ENCODE measurements around the gene SYTL4.
A peak's percentile ranks its signal among the peaks of the same experiment; 100 is the strongest.

SYTL4 gene

GRCh38 chrX:100647095-100647494 lies 84.8 kb downstream of the SYTL4 start:
- DNase-seq: no peak

DNA sequence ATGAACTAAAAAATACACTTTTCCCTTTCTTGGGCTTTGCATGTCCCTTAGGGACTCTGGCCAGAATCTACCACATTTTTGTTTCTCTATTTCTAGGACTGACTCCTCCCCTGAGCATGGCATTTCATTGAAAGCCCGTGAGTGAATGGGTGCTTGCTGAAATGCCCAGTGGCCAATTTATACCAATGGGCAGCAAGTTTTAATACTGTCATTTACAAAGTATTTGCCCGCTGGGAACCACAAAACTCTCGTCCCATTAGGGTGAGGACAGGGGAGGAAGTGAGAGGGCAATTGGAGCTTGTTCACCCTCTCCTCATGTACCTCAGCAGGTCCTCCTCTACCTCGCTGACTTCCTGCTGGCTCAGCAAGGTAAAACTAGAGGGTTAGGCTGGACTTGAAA lies 86.8 kb downstream of the SYTL4 start:
- DNase-seq: no peak

GRCh38 chrX:100643956-100644860 lies 87.7 kb downstream of the SYTL4 start, which contains the start of gene SRPX2:
Gene SRPX2, plus strand, starts transcription at chrX:100644199. Its CDS starts 2,124 bp downstream, at chrX:100646323.
- peak; percentile 71 to 80 for DNase-seq

DNA sequence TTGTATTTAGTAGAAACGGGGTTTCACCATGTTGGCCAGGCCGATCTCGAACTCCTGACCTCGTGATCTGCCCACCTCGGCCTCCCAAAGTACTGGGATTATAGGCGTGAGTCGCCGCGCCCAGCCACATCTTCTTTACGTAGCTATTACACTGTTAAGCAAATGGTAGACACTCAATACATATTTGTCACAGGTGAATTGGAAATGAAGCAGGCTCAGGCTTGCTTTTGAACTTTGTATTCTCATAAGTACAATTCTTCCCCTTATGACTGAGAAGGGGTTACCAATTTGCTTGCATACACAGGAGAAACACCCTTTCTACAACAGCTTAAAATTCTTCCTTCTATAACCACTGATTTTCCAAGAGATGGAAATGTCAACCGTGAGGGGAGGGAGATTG lies 88.7 kb downstream of the SYTL4 start:
- no peak for DNase-seq

- DNase-seq: no peak
Observed at GRCh38 chrX:100642290-100642689, 89.6 kb downstream of the SYTL4 start.

DNA sequence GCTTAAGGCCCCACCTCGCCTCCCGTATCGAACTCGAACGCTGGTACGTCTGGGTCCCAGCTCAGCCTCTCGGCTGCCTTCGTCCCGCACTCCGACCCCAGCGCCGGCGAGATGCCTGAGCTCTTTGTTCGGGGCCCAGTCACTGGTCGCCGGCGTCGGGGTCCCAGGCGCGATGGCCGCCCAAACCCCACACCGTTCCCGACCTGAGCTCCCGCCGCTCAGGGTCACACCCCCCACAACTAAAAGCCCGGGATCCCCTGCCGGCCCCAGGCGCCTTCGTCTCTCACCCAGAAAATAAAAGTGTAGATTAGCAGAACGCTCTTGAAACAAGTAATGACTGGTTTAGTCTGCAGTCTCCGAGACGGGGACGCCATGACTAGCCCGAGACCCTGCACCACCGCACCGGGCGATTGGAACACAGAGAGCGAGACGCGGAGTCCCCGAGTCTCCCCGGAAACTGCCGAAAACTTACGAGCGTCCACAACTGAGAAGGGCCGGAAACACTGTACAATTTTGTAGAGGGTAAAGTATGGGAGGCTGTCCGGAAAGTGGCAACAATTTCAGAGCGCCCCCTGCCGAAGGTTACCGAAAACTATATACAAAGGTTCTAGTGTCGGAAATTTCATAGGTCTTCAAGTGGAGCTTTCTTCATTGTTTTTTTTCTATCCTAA lies 95.5 kb downstream of the SYTL4 start, which contains the start of gene TSPAN6:
TSPAN6 (minus strand) TSS at position 486 of the 671 bp plus-strand sequence; CDS start at position 374, 112 bp downstream.
- DNase-seq: peak; percentile 53 to 54

DNA sequence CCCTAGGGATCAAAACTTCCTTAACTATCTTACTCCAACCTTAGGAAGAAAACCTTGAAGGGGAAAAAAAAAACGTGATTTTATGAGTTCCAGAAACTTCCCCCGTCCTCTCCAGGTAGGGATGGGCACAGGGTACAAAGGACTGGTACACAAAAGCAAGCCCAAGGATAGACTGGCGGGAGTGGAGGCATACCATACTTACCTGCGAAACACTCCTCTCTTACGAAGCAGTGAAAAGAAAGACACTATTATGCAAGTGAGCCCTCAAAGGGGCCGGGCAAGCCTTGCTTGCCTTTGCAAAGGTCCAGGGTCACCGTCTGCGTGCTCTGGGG lies 96.0 kb downstream of the SYTL4 start:
- no peak for DNase-seq

DNA sequence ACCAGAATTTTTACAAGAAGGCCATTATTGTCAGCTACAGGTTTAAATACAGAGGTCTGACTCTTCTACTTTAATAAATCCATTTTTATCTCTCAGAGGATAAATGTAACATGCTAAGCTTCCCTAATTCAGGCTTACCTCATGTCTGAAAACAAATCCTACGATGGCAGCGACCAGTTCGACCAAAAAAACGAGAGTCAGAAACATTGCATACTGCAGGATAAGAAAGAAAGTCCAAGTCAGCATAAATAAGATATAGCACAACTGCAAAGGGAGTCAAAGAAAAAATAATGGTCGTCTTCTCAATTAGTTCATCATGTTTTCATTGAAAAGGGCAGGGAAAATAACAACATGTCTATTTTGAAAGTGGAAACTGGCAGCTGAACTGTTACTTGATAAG lies 96.9 kb downstream of the SYTL4 start:
- DNase-seq: no peak

- DNase-seq: peak in 1 of 2 donors; percentile 16
Observed at GRCh38 chrX:100625985-100626491, 105.9 kb downstream of the SYTL4 start.

Measured in inflammatory macrophage (primary cell).